Left cardiac atrium (tissue), 2 donors: ENCODE results near the gene NMNAT1. TPM values are rescaled to one million over a fixed set of nuclear protein-coding genes. Genes with fewer than 3 reads are reported as not detected.

ENCODE experiments used
- microRNA-seq, 2 donors: library from miRNA; unstranded; fragments of <30 nt; microRNA quantifications; one replicate each; pipeline ENCODE4 v1.2.0, GENCODE V29; 2020
- total RNA-seq, 2 donors: library from RNA; stranded (reverse); fragmentation: NEBNext Ultra II Directional; extraction: Animal tissue kit (Norgen Biotek cat#: 25700); gene quantifications; one replicate each; pipeline ENCODE4 v1.2.1, GENCODE V29; 2021
- donor health status: DM: no; HTN: yes; CAD: no; lungs with severe emphysema.
- donor health status: DM: yes; HTN: yes; CAD: no.

NMNAT1 gene
- total RNA-seq, 2 donors from 2014 or later, result 14.9 to 19.1 TPM

Small RNA genes lying within 50 kb of the gene (microRNA-seq; reads per million reads assigned to microRNA genes)
- 0.40 to 0.54 reads per million in 2 donors for gene MIR5697

Other genes starting within 250 kb of the NMNAT1 start
- gene CLSTN1, start 119.5 kb upstream of the NMNAT1 start, total RNA-seq, result 10 to 100 TPM; 62.5 to 64.1 TPM
- 10 to 100 TPM; 32.2 to 34.1 TPM for gene CTNNBIP1, start 33.2 kb upstream of the NMNAT1 start, total RNA-seq
- gene LZIC, start 84 bp upstream of the NMNAT1 start, total RNA-seq, result 10 to 100 TPM; 27.1 to 31.2 TPM
- gene RBP7, start 53.8 kb downstream of the NMNAT1 start, total RNA-seq, result 10 to 100 TPM; 24.8 to 29.9 TPM
- 10 to 100 TPM; 42.9 to 47.8 TPM for gene UBE4B, start 89.5 kb downstream of the NMNAT1 start, total RNA-seq